GM19193 (cell line): ENCODE measurements around the gene FGFR2.

Experiments
- POLR2A ChIP-seq: IDR thresholded peaks from 4 replicates; pipeline ENCODE4 v1.6.1; 2011; ENCODE audit not compliant: insufficient read depth, insufficient read length; ENCODE audit errors: extremely low read depth

FGFR2 gene

GRCh38 chr10:121478556-121478955, 119.7 kb downstream of the FGFR2 start:
- no peak for TF ChIP-seq POLR2A

DNA sequence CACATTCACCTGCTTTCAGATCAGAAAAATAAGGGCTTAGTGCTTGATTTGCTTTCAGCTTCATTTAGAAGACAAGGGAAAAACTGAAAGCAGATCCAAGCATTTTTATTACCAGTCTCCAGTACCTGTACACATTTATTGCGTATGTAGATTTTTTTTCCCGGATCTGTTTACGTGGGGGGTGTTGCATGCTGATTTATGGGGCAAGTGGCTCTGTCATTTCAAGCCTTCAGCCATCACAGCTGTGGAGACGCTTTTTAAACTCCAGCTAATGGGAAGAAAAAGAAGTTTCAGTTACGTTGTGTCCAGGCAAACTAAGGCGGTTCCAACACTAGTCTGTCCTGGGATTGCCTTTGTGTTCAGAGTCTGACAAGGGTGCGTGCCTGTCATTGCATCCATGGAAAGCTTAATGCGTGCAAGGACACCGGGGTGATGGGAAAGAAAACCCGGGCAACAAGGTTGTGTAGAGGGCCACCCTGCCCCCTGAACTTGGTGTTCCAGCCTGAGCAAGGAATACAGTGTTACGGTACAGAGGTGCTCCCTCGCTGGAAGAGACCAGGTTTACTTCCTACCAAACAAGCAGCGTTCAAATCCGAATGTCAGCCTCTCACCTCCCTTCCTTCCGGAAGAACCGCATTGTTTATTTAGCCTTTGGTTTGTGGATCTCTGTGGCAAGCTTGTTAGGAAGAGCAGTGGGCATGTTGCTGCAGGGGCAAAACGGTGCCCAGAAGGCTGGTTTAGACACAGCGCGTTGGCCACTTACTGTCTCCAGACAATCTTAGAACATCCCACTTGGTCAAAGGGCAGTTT, 128.2 kb downstream of the FGFR2 start:
- no peak for TF ChIP-seq POLR2A

DNA sequence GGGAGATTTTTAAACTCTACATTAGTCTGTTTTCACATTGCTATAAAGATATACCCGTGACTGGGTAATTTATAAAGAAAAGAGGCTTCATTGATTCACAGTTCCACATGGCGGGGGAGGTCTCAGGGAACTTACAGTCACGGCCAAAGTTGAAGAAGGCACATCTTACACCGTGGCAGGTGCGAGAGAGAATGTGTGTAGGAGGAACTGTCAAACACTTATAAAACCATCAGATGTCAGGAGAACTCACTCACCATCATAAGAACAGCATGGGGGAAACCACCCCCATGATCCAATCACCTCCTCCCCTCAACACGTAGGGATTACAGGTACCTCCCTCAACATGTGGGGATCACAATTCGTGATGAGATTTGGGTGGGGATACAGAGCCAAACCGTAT, 129.5 kb downstream of the FGFR2 start:
- TF ChIP-seq POLR2A, result no peak

DNA sequence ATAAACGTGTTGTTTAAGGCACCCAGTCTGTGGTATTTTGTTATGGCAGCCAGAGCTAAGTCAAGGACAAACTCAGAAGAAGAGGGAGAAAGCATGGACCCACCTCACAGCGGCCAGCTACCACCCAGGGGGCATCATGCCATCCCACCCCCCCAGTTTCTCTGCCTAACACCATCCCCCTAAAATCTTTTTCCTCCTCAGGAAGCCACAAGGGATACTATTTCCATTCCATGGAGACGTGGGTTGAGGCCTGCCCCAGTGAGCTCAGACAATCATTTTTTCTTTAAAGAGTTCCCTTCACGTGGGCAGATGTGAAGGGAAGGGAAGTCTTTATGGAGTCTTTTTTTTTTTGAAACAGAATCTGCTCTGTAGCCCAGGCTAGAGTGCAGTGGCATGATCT, 131.8 kb downstream of the FGFR2 start:
- TF ChIP-seq POLR2A, result no peak

DNA sequence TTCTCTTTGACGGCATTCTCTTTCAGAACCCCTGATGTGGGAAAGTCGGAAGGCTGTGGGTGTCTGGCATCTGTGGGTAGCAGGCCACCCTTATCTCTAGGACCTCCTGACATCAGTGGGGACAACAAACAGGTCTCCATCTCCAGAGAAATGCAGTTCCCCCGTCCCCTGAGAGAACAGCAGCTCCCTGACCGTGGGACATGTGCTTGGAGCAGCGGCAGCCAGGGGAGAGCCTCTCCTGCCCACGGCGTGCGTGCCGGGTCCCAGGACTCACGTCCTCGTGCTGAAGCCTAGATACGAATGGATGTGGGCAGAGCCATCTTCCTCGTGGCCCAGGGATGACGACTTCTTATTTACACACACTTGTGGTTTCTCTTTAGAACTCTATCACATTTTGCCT, 133.0 kb downstream of the FGFR2 start:
- TF ChIP-seq POLR2A, result no peak

DNA sequence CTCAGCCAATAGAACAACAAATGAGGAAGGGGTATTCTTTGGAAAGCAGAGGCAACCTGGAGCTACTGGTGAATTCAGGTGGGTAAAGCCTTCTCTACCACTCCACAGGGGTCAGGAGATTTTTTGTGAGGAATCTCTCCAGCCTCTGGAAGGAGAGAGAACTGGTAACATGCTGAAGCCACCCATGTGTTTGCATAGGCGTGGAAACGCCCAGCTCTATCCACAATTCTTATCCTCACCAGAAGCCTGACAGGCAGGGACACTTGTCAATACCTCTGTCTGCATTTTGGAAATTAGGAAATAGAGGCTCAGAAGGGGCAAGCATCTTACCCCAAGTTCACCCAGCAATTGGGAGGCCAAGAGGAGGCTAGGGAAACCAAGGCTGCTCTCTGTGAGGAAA, 133.7 kb downstream of the FGFR2 start:
- TF ChIP-seq POLR2A, result no peak

DNA sequence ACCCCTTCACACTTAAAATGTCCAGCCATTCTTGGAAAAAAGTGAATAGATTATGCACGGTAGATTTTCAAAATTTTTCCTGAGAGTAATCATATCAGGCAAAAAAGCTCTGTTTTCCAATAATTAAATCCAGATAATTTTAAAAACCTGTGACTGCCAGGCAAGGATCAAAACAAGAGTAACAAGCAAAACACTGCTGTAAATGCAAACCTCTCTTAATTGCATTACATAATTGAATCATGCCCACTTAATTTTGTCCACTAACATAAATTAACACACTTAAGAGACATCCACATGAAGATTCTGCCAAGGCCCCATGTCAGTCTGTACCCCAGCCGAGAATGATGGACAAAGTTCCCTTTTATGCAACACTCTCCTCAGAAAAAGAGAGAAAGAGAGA, 135.3 kb downstream of the FGFR2 start:
- TF ChIP-seq POLR2A, result no peak

- TF ChIP-seq POLR2A, result no peak
Measured at GRCh38 chr10:121462281-121462680, 136.0 kb downstream of the FGFR2 start.

DNA sequence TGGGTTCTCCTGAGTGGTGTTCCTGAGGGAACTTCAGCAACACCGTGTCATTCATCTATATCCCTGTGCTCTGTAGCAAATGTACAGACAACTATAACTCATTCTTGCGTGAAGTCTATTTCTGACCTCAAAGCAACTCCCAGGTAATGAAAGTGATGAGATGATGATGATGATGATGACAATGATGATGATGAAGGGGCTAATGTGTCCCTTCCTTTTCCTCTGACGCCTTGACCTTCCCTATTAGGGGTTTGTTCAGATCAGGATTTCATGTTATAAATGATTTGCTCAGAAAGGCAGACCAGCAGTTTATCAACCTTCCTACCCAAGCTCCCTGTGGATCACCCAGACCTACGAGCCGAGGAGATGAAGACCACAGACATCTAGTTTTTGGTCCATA, 136.9 kb downstream of the FGFR2 start:
- TF ChIP-seq POLR2A, result no peak

DNA sequence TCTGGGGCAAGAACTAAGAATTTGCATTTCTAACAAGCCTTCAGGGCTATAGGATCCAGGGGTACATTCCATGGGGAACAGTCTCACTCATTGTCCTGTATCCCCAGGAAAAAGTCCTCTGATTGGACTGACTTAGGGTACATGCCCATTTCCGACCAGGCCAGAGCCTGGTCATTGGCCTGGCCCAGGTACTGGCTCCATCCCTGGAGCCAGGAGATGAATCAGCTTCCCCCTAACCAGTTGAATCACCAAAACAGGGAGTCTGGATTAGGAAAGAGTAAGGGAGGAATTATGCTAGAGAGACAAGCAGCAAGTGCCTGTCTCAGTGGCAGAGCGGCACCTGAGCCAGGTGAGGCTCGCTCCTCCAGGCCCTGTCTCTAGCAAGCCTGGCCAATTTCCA, 137.5 kb downstream of the FGFR2 start:
- no peak for TF ChIP-seq POLR2A

- no peak for TF ChIP-seq POLR2A
Measured at GRCh38 chr10:121459622-121460453, 138.4 kb downstream of the FGFR2 start.

GRCh38 chr10:121459279-121459621, 139.0 kb downstream of the FGFR2 start:
- TF ChIP-seq POLR2A, result no peak

- TF ChIP-seq POLR2A, result no peak
Measured at GRCh38 chr10:121457729-121458128, 140.5 kb downstream of the FGFR2 start.

GRCh38 chr10:121455377-121455776, 142.9 kb downstream of the FGFR2 start:
- TF ChIP-seq POLR2A, result no peak

- TF ChIP-seq POLR2A, result no peak
Measured at GRCh38 chr10:121454781-121455180, 143.5 kb downstream of the FGFR2 start.

DNA sequence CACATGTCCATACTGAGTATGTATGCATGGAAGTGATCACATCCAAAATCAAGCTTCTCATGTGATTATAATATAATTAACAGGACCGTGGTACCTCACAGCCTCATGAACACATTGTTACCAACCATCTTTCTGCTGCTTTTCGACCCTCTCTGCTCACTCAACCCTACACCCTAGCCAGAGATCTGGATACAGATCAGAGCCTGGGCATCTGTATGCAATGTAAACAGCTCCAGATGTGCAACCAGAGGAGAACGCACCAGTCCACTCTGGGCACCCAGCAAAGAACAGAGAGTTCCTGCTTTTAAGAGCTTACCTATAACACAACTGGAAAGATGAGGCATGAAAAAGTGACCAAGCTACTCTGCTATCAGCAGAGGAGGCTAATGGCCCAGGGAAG, 145.1 kb downstream of the FGFR2 start:
- no peak for TF ChIP-seq POLR2A
